ENCODE results near the gene CLDN3. TPM values are rescaled to one million over a fixed set of nuclear protein-coding genes. Genes with fewer than 3 reads are reported as not detected.
A peak's percentile ranks its signal among the peaks of the same experiment; 100 is the strongest.

Gene CLDN3
- total RNA-seq, 1 donor from 2014 or later: 0.19 TPM

DNA sequence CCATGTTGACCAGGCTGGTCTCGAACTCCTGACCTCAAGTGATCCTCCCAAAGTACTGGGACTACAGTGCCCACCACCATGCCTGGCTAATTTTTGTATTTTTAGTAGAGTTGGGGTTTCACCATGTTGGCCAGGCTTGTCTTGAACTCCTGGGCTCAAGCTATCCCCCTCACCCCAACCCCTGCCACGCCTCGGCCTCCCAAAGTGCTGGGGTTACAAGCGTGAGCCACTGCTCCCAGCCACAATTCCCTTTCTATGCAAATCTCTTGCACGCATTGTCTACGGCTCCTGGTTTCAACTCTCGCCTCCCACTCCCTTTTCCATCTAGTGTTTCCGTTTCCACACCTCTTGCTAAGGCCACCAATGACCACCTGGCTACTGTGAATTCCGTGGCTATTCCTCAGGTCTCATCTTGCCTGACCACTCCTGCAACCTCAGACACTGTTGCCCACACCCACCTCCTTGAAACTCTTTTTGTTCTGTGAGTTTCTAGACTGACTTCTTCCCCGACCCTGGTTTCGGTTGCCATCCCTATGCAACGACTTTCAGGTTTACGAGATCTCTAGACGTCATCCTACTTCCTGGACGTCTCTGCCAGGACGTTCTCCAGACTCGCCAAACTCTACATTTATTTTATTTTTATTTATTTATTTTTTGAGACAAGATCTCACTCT lies 3.4 kb downstream of the CLDN3 start:
- Mint-ChIP-seq H3K27me3 (ENCODE audit: low read depth) (peaks cover 39% of the 10 kb centered on the region), H3K36me3 (ENCODE audit: low read depth) (no peaks in the 10 kb centered on the region), H3K4me3 (no peak overlapping the region), H3K27ac (ENCODE audit: unreplicated experiment) (no peak overlapping the region), H3K9me3 (no peaks in the 10 kb centered on the region), H3K4me1 (no peaks in the 10 kb centered on the region)
- DNase-seq (ENCODE audit: low read depth, low spot score): no peak
- TF ChIP-seq CTCF (conservative IDR thresholded peaks at IDR 0.05): no peak

DNA sequence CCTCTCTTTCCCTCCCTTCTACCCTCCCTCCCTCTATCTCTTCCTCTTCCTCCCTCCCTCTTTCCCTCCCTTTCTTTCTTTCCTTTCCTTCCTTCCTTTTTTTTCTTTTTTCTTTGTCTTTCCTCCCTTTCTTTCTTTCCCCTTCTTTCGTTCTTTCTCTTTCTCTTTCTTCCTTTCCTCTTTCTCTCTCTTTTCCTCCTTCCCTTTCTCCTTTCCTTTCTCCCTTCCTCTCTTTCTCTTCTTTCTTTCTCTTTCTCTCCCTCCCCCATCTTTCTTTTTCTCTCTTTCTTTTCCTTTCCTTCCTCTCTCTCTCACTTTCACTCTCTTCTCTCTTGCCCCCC lies 7.4 kb downstream of the CLDN3 start:
- no peak overlapping the region for H3K4me3 Mint-ChIP-seq
- TF ChIP-seq CTCF (conservative IDR thresholded peaks at IDR 0.05): no peak
- peaks cover 7% of the 10 kb centered on the region for H3K27me3 Mint-ChIP-seq (ENCODE audit: low read depth)
- H3K9me3 Mint-ChIP-seq: no peaks in the 10 kb centered on the region
- no peaks in the 10 kb centered on the region for H3K36me3 Mint-ChIP-seq (ENCODE audit: low read depth)
- no peak overlapping the region for H3K27ac Mint-ChIP-seq (ENCODE audit: unreplicated experiment)
- no peaks in the 10 kb centered on the region for H3K4me1 Mint-ChIP-seq
- DNase-seq (ENCODE audit: low read depth, low spot score): no peak

DNA sequence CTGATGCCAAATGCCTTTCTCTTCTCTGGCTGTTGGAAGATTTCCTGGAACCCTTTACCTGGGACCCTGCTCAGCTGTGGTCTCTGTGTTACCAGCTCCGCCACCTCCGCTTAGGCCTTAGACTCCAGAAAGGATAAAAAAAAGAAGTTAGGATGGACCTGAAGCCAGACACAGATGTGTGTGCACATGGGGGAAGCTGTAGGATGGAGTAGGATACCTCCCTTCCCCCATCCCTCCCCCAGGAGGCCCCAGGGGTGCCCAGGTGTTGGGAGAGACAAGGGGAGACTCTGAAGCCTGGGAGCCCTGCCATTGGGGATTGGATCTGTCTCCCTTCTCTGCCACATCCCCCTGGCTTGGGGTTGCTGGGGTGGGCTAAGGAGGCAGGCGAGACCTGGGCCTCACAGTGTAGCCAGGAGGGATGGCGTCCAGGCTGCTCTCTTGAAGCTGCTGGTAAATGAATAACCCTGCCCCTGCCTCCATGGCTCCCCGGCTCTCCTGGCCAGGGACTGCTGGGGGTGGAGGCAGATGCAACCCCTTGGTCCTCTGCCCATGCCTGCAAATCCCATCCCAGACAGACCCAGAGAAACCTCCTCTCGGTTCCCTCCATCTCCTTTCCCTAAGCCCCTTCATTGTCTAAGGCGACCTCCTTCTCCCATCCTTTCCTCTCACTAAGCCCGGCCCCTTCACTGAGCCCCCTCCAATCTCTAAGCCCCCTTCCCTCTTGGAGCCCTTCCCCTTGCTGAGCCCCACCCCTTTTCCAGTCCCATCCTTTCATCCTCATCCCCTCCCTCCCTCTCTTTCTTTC lies 8.0 kb downstream of the CLDN3 start:
- H3K4me1 Mint-ChIP-seq: no peaks in the 10 kb centered on the region
- no peak overlapping the region for H3K4me3 Mint-ChIP-seq
- peaks cover 3% of the 10 kb centered on the region for H3K27me3 Mint-ChIP-seq (ENCODE audit: low read depth)
- DNase-seq (ENCODE audit: low read depth, low spot score): no peak
- H3K27ac Mint-ChIP-seq (ENCODE audit: unreplicated experiment): no peak overlapping the region
- no peak for TF ChIP-seq CTCF (conservative IDR thresholded peaks at IDR 0.05)
- H3K9me3 Mint-ChIP-seq: no peaks in the 10 kb centered on the region
- H3K36me3 Mint-ChIP-seq (ENCODE audit: low read depth): no peaks in the 10 kb centered on the region

GRCh38 chr7:73758581-73759138 lies 11.4 kb downstream of the CLDN3 start:
- Mint-ChIP-seq H3K27ac (ENCODE audit: unreplicated experiment) (no peak overlapping the region), H3K4me3 (no peak overlapping the region), H3K4me1 (no peaks in the 10 kb centered on the region), H3K36me3 (ENCODE audit: low read depth) (no peaks in the 10 kb centered on the region), H3K27me3 (ENCODE audit: low read depth) (no peaks in the 10 kb centered on the region), H3K9me3 (no peaks in the 10 kb centered on the region)
- no peak for TF ChIP-seq CTCF (conservative IDR thresholded peaks at IDR 0.05)
- DNase-seq (ENCODE audit: low read depth, low spot score): no peak

GRCh38 chr7:73749931-73750776 lies 19.9 kb downstream of the CLDN3 start:
- Mint-ChIP-seq H3K4me1 (no peaks in the 10 kb centered on the region), H3K36me3 (ENCODE audit: low read depth) (no peaks in the 10 kb centered on the region), H3K4me3 (no peak overlapping the region), H3K9me3 (peaks cover 3% of the 10 kb centered on the region), H3K27me3 (ENCODE audit: low read depth) (no peaks in the 10 kb centered on the region), H3K27ac (ENCODE audit: unreplicated experiment) (peak overlapping the region; percentile 53)
- no peak for TF ChIP-seq CTCF (conservative IDR thresholded peaks at IDR 0.05)
- DNase-seq (ENCODE audit: low read depth, low spot score): no peak

Measured in neural crest cell (in vitro differentiated cells).